Activated CD4-positive, CD25-positive, alpha-beta regulatory T cell treated with anti-CD3 and anti-CD28 coated beads, Interleukin-2, amount 50 U/mL, for 72 hours (primary cell): ENCODE measurements around the gene SPATA25.
"Not testable (repeated sequence)": the region's sequence is repeated elsewhere in the genome, so short reads cannot be mapped to it uniquely, and the experiment has no call there.

Experiments used
- DNase-seq: peaks from one replicate; pipeline ENCODE4 v3.0.0; 2021

SPATA25 gene

DNA sequence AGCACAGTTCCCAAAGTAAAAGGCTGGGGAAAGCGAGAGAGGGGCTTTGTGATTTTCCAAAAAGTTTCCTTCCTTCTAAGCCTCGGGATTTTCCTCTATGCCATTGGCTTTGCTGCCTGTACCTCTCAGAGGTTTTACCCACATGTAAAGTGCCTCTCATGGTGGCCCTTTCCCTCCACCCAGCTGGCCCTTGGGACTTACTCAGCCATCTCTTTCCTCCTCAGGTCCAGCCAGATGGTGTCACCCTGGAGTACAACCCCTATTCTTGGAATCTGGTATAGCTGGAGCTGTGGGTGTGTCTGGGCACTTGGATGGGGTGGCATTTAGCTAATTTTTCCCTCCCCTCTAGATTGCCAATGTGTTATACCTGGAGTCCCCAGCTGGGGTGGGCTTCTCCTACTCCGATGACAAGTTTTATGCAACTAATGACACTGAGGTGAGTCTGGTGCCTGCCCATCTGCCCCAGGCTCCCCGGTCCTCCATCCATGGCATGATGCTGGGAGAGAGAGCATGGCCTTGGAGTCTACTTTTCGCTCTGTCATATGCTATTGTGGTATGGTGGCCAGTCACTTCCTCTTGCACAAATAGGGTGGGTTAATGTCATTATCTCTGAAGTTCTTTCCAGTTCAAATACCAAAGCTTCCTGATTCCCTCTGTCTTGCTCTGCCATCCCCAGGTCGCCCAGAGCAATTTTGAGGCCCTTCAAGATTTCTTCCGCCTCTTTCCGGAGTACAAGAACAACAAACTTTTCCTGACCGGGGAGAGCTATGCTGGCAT lies 4.8 kb upstream of the SPATA25 start:
- no peak for DNase-seq

GRCh38 chr20:45890985-45891983 lies 3.9 kb upstream of the SPATA25 start, which contains the start of the genes CTSA and NEURL2:
Gene CTSA, plus strand, starts transcription at chr20:45891335. Its CDS starts 234 bp downstream, at chr20:45891569.
Gene NEURL2, minus strand, starts transcription at chr20:45891208. Its CDS starts 217 bp downstream, at chr20:45890991.
- DNase-seq = peak; percentile 88

- peak; percentile 47 for DNase-seq
Observed at GRCh38 chr20:45890077-45890984, 2.9 kb upstream of the SPATA25 start.

DNA sequence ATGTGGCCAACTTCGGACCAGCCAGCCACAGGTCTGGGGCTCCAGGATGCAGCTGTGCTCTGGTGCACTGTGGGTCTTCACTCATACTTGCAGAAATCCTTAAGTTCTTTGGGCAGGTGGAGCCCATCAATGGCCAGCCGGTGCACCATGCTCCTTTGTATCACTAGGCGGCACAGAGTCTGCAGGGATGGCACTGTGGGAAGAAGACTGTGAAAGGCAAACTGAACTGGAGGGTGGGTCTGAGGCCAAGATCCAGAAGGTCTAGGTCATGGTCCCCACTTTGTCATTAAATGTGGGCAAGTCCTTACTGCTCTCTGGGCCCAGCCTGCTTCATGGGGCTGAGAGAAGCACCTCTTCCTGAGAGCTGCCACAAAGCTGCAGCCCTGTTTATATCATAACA lies 1.3 kb upstream of the SPATA25 start:
- no peak for DNase-seq

DNA sequence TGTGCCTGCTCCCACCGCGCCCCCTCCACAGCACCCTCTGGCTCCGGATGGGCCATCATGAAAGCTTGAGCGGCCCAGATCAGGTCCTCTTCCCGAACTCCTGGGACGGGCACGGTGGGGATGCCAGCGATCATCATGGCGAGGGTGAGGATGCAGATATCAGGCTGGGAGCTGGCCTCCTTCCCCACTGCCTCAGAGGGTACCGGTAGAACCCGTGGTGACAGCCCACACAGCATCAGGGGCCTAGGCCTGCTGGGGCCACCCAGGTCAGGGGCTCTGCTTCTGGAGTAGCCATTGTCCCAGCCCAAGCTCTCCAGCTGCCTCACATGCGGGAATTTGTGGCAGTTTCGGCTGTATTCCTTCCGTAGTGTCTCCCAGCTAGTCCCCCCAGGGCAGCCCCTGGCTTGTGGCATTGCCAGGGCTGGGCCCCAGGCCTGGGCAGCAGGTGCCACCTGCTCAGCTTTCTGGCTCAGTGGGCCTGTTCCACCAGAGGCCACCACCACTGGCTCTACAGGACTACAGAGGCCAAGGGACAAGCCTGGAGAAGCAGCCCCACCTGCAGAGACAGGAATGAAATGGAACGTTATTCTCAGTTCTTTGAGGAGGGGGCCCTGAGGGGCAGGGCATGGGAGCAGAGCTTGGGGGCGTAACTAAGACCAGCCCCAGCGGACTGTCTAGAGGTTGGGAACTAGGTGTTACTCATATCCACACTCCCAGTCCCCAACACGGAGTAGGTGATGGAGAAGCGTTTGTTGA lies 654 bp downstream of the SPATA25 start:
- no peak for DNase-seq

- no peak for DNase-seq
Observed at GRCh38 chr20:45883100-45883469, 4.3 kb downstream of the SPATA25 start.

- DNase-seq = no peak
Observed at GRCh38 chr20:45882469-45883099, 4.8 kb downstream of the SPATA25 start.

DNA sequence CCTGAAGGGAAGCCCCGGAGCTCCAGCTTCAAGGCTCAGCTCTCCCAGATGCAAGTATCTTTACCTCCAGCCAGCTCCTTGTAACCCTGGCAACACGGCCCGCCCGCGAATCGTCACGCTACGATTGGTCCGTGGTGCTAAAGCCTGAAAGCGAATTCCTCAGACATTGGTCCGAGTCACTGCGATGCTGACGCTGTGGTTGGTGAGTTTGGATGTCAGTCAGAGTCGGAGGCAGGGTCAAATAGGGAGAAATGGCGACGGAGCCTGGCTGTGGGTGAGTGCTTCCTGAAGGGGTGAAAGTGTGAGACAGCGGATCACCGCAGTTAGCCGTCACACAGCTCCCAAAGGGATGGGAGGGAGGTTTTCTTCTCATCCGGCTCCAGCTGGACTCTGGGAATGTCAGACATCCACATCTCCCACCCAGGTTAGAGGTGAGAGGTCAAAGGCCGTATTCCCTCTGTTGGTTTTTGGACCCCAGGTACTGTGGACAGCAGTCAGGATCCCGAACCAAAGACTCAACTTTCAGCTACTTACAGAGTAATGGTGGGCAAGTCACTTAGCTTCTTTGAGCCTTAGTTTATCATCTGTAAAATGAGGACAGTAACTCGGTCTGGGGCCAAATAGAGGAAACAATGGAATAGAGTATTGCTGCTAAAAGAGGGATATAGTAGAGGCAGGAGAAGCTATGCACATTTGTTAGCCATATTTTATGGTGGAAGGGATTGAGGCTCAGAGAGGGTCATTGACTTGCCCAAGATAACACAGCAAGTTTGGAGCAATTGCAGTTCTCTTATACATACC lies 6.2 kb downstream of the SPATA25 start, which contains the start of gene ZSWIM1:
TSS of gene ZSWIM1 (plus strand) at position 240 of the 801 bp plus-strand sequence. CDS start 1,366 bp downstream, outside the sequence.
- peak; percentile 99 for DNase-seq

DNA sequence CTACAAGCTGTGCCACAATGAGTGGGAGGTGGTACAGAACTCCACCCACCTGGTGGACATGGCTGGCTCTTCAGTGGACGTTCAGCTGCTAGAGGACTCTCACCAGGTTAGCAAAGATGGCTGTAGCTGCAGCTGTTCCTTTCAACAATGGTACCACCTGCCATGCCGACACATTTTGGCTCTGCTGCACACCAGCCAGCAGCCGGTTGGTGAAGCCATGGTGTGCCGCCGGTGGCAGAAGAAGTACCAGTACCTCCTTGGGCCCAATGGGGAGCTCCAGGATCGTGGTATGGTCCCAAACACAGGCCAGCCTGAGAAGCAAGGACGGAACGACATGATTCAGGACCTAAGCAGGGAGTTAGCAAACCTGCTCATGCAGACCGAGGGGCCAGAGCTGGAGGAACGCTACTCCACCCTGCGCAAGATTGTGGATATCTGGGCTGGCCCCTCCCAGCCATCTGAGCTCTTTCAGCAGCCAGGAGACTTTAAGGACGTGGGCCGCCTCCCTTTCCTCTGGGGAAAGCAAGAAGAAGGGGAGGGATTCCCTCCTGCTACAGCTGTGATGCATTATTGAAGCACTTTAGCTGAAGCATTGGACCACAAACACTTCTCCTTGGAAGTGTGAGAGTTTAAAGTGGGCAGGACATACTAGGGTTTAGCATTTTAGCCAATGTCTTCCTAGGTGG lies 9.2 kb downstream of the SPATA25 start:
- DNase-seq = no peak

DNA sequence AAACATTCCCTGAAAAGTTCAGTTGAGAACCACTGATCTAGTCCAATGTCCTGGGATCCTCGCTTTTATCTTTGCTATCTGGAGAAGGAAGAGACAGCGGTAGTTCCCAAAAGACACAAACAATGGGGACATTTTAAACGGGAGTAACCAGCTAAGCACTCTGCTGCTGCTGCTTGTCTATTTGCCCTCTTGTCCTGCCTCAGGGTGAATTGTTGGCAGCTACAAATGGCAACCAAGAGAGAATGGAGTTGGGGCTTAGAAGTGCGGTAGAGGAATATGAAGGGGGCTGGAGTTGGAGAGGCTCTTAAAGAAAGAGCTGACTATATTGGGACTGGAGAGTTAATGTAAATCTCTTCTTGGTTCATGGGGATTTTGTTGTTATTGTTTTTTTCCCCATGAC lies 12.8 kb downstream of the SPATA25 start:
- no peak for DNase-seq

GRCh38 chr20:45874104-45874481 lies 13.3 kb downstream of the SPATA25 start:
- not testable (repeated sequence) for DNase-seq

- DNase-seq = no peak
Observed at GRCh38 chr20:45873409-45874103, 13.9 kb downstream of the SPATA25 start.

DNA sequence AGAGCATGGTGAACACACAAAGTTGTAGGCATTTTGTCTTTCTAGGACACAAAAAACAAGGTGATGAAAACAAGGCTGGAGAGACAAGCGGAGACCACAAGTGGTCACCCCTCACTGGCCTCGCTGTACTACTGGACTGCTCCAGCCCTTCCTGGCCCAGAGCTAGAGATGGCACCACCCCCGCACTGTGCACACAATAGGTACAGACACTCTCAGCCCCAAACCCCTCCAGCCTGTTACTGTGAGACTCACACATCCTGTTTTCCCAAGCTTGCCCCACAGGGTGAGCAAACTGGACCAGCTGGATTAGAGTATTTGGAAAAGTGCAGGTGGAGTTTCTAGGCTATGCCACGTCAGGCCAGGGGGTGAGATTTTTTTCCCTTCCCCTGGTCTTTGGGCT lies 14.8 kb downstream of the SPATA25 start:
- DNase-seq = no peak

- no peak for DNase-seq
Observed at GRCh38 chr20:45867819-45868176, 19.6 kb downstream of the SPATA25 start.

GRCh38 chr20:45867136-45867818 lies 20.1 kb downstream of the SPATA25 start:
- DNase-seq = no peak

GRCh38 chr20:45866454-45866853 lies 21.0 kb downstream of the SPATA25 start:
- DNase-seq = no peak

DNA sequence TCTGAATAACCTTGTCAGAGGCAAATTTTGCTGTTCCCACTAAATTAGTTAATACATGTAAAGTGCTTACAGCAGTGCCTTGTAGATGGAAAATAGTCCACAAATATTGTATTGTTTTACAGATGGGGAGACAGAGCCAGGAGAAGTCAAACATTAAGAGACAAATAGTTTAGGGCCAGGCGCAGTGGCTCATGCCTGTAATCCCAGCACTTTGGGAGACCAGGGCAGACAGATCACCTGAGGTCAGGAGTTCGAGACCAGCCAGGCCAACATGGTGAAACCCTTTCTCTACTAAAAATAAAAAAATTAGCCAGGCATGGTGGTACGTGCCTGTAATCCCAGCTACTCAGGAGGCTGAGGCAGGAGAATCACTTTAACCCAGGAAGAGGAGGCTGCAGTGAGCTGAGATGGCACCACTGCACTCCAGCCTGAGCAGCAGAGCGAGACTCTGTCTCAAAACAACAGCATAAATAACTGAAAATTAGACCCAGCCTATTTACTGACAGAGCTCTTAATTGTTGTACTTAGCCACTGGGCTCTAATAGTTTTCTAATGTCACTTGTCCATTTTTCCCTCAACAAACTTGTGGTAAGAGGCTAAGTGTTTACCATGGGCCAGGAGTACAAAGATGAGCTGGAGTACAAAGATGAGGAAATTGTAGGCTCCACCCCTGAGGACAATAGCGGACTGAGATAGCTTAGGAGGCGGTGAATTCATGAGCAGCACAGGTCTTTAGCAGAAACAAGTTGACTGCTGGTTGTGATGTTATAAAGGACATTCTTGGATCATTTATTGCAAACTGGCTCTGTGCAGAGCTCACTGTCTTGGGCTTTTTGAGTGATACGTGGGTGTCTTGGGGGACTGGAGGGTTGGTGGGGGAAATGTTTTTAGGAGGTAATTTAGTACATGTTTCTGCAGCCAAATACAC lies 23.6 kb downstream of the SPATA25 start:
- DNase-seq = no peak
